Pons (tissue), 1 donor: ENCODE measurements around the gene GSK3A.

Experiments
- DNase-seq: peaks from one replicate; pipeline ENCODE4 v3.0.0-alpha.2; 2016; ENCODE audit warnings: low spot score

Gene GSK3A

DNA sequence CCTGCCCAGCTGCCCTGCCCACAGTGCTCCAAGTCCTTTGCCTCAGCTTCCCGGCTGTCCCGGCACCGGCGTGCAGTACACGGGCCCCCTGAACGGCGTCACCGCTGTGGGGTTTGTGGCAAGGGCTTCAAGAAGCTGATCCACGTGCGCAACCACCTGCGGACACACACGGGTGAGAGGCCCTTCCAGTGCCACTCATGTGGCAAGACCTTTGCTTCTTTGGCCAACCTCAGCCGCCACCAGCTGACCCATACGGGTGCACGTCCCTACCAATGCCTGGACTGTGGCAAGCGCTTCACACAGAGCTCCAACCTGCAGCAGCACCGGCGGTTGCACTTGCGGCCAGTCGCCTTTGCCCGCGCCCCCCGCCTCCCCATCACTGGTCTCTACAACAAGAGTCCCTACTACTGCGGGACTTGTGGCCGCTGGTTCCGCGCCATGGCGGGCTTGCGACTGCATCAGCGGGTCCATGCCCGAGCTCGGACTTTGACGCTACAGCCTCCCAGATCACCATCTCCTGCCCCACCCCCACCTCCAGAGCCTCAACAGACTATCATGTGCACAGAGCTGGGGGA, 16.6 kb downstream of the GSK3A start:
- DNase-seq, result no peak

DNA sequence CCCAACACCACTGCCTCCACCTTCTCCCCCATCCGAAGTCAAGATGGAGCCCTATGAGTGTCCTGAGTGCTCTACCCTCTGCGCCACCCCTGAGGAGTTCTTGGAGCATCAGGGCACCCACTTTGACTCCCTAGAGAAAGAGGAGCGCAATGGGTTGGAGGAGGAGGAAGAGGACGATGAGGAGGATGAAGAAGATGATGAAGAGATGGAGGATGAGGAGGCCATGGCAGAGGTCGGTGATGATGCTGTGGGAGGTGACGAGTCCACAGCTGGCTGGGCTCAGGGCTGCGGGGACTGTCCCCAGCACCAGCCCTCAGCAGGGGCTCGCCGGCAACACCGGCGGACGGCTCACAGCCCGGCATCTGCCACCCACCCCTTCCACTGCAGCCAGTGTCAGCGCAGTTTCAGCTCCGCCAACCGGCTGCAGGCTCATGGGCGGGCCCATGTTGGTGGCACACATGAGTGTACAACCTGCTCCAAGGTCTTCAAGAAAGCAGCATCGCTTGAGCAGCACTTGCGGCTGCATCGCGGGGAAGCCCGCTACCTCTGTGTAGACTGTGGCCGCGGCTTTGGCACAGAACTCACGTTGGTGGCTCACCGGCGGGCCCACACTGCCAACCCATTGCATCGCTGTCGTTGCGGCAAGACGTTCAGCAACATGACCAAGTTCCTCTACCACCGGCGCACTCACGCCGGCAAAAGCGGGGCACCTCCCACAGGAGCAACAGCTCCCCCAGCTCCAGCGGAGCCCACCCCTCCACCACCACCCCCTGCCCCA, 17.3 kb downstream of the GSK3A start:
- no peak for DNase-seq

DNA sequence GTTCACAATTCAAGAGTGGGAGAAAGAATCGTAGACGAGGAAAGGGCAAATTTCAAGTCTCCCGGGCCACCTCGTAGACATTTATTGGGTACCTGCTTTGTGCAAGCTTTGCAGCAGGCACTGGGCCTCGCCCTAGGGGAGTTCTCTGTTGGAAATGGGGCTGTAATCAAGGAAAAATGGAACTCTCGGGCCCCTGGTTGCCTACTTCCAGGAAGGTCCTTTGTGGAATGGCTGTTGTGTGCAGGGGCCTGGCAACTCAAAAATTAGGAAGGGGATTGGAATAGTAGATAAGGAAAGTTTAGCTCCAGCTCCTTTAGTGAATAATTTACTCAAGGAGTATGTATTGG, 21.7 kb downstream of the GSK3A start:
- no peak for DNase-seq

DNA sequence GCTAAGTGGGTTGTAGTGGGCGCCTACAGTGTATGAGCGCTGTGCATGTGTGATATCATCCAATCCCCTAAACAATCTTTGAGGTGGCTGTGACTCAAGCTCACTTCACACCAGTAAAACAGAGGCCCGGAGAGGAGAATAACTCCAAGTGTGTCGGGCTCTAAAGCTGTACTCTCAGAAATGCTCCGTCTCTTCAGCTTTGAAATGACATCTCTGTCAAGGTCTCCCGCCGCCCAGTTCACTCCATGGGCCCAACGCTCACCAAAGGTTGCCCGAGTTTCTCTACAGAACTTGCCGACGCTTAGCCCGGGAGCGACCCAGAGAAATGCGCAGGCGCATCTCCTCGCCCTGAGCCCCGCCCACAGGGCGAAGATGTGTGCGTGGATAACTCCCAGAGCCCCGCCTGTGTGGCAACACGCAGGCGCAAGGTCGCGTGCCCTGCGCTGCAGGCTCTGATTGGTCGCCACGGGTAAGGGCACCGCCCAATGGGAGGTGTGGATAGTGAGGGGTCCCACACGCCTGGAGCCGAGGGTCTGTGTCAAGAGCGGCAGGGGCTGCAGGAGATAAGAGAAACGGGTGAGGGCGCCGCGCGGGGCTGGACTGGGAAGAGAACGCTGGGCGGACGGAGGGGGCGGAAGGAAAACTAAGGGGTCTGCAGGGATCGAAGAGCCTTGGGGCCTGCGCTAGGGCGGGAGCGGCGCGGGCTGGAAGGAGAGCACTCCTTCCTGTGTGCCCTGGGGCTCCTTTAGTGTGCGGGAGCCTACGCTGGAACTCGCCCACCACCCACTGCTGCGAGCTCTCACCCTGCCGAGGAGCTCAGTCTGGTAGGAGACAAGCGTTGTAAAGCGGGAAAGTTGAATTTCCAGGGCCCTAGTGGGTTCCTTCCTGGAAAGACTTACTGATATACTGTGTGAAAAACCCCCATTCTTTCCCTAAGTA, 22.3 kb downstream of the GSK3A start, which contains the start of gene ZNF526:
Gene ZNF526 (plus strand): TSS at position 501 of the 939 bp plus-strand sequence. CDS start 4,092 bp downstream, outside the sequence.
- DNase-seq, result peak; percentile 97

DNA sequence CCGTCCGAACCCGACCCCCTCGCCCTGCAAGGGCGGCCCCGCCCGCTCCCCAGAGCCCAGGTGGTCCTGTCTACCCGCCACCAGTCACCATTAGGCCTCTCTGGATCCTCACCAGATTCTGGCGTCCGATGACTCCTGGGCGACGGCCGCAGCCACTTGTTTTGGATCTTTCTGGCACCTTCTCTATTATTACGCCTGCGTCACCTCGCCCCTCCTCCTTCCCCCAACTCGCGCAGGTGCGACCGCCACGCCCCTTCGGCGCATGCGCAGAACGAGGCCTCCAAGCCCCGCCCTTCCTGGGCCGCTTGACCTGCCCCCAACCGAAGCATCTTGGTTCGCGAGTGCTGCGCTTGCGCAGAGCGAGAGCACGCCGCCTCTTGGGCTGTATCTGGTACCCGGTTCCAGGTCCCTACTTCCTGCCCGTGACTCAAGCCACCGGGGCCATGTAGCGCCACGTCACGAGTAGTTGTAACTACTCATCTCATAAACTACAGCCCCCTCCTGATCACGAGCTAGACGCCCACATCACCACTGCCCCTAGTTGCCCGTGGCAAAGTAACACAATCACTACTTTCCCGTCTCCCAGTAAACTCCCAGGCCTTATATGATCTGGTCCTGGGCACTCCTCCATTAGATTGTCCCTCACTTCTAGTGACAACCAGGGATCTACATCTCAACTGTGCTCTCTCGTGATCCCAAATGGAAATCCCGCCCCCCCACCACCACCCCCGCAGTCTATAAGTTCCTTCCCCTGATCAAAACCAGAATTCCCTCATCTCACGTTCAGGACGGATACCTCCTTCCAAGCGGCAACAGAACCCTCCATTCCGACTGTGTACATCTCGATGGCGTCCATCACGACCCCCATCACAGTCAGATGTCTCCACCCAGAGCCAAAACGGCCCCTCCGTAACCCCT, 24.6 kb downstream of the GSK3A start, which contains the start of gene DEDD2:
Gene DEDD2 (minus strand): TSS at position 158 of the 918 bp plus-strand sequence. CDS start 670 bp downstream, outside the sequence.
- DNase-seq, result peak; percentile 95

DNA sequence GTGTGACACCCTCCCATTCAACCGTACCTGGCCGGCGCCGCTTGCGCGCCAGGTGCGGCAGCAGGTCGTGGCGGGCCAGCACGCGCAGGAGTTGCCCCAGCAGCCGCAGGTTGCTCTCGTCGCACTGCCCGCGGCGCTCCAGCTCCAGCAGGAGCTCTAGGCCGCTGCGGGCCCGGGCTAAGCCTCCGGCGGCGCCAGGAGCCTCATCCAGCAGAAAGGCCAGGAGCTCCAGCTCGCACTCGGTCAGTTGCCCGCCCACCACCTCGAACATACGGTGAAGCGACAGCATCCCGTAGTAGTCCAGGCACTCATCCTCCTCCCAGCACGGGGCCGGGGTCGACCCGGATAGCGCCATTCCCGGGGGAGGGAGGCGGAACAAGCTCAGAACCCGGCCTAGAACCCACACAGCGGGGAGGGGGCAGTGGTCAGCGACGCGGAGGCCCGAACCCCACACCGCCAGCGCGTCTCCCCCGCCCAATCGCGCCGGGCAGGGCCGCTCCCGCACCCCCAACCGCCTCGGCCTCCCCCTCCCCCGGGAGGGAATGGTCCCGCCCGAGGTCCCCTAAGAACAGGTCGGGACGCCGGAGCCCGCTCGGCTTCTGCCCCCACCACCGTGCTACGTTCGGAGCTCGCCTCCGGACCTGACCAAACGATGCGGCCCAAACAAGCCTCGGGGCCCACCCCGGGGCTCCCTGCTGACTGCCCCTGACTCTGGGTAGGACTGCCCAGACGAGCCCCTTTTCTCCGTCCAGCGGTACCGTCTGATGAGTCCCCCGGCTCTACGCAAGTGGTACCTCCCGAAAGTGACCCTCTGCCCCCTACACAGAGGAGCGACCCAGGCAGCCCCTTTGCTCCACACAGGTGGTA, 25.5 kb downstream of the GSK3A start:
- DNase-seq, result no peak

DNA sequence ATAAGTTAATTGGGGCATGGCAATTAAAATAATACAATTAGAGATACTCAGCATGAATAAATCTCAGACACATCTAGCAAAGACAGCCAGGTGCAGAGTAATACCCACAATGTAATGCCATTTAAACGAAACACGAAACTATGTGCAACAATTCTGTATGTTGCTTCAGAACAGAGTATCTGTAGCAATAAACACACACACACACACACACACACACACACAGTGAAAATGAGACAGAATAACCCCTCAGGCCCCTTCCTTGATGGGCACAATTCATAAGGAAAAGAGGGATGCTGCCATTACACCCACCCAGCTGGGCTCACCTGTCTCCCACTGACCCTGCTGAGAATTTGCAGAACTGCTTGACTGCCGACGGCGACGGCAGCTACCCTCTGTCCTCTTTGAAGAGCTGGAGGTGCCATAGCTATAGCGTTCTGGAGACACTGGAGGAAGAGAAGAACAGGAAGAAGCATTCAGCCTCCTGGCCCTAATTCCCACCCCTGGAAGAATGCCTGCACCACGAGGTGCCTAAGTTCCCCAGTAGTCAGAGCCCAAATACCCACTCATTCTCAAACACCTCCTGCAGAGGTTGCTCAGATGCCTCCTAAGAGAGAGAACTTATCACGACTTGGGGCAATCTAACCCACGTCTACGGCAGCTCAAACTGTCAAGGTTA, 27.5 kb downstream of the GSK3A start:
- DNase-seq, result no peak

DNA sequence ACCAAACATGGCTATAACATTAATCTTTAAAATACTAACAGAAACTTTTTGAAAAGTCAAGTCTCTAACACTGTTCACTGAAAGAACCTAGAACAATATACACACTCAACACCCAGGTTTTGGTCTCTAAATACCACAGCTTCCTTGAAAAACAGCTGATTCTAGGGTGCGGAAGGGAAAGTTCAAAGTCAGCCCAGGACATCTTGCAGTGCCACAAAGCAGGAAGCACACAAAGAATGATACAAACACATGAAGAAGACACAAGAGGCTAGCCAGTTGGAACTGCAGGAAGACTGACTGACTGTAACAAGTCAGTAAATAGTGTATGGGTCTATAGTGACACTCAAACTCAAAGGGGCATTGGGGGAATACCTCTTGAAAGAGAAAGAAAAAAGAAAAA, 29.5 kb downstream of the GSK3A start:
- DNase-seq, result no peak

DNA sequence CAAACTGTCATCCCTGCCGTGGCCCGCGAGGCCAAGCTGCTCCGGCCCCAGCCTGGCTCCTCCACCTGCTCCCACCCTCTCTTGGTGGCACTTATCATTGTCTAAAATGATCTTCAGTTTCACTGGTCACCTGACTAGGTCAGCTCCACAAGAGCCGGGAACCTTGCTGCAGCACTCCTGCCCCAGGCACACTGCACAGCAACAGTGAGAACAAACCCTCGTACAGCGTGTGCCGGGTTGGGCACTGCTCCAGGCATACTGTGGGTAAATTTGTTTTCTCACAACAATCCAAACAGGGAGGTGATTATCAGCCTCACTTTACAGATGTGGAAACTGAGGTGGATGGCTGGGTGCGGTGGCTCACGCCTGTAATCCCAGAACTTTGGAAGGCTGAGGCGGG, 33.8 kb downstream of the GSK3A start:
- no peak for DNase-seq

DNA sequence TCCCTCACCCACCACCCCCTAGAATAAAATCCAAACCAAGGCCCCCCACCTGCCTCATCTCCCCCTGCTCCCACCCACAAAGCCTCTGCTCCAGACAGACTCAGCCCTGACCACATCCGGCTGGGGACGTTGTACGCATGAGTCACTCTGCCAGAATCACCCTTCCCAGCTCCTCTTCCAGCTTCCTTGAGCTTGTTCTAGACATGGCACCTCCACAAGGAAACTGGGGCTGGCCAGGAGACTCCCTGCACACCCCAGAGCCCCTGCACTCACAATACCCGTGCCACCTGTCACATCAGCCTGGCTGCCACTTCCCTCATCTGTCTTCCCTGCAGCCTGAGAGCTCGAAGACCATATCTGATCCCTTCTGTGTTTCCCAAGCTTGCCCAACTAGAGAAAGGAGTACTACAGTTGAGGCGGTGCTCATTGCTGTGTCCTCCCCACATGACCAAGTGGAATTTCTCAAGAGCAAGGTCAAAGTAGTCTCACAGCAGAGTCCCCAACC, 34.6 kb downstream of the GSK3A start:
- no peak for DNase-seq

DNA sequence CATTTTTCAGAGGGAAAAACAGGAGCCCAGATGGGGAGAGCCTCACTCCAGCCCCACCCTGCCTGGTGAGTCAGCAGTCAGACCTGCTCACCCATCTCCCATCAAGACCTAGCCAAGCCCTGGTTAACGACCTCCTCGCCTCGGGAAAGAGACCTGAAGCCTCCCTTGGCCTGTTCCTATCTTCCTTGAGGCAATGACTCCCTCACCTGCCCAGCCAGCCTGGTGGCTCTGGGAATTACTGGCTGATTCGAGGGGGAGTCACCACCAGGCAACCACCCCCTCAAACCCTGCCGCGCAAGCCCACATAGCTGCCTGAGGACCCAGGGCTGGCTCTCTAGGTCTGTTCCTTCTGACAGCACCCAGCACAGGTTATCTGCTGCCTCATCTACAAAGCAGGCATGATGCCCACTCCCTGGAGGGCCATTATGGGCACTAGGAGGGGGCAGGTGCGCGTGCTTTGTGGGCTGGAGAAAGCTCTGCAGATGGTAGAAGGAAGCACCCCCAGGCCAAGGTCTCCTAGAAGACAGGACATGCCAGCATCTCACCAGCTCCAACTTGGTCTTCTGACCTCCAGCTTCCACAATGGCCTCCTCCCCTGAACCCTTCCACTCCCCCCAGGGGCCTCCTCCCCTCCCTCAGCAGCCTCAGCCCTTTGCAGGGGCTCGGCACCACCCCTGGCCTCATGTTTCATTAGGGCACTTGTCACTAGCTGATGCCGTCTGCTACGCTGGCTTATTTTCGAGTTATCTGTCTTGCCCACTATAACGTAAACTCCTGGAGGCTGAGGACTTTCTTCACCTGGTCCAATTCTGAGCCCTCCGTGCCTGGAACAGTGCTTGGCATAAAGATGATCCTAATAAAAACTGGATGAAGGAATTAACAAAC, 35.3 kb downstream of the GSK3A start:
- DNase-seq, result no peak

DNA sequence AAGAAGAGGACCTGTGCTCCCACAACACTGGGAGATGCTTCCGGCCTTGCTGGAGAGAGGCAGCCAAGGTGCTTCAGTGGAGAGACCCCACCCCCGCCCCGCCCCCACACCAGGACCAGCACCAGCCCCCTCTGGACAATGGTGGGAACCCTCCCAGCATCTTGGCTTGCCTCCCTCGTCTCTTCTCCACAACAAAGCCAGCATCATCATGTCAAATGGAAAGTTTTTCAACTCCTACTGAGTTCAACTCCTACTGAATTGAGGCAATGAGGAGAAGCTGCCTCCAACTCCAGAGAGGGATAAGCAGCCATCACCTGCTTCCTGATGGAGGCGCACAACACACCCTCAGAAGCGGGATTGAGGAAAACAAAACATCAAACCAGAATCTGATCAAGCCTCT, 37.7 kb downstream of the GSK3A start:
- no peak for DNase-seq

DNA sequence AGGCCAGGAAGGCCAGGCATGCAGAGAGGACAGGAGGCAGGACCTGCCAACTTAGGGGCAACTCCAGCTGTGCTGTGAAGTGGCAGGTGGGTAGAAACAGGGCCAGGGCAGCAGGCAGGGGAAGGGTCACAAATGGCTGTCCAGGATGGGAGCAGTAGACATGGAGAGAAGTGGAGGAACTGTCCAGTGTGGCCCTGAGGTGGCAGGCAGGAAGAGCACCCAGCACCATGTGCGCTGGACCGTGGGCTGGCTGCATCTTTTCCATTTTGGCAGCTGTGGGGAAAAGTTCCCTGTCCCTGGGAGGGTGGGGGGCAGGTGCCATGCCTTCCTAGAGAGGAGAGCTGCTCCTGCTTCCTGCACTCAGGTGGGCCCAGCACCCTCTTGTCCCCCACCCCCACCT, 38.7 kb downstream of the GSK3A start:
- no peak for DNase-seq

DNA sequence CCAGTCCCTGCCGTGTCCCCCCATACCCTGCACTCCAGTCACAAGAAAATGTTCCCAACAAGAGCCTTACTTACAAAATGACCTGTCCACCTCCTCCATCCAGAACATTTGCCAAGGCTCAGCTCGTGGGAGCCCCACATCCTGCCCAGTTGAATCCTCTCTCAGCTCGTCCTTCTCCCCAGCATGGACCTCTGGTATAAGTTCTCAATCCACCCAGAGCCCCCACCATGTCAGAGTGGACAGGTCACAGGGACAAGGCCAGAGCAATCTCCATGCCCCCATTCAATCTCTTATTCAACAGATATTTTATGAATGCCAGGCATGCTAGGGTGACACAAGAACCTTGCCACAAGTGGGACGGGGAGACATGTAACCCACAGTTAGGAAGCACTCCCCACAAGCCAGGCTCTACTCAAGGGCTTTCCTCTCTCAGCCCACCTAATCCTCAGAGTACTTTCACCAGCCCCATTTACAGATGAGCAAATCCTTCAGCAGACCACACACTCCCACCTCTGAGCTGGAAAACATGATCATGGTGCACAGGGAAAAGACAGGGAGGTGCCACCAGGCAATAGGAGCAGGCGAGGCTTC, 40.0 kb downstream of the GSK3A start:
- DNase-seq, result no peak

DNA sequence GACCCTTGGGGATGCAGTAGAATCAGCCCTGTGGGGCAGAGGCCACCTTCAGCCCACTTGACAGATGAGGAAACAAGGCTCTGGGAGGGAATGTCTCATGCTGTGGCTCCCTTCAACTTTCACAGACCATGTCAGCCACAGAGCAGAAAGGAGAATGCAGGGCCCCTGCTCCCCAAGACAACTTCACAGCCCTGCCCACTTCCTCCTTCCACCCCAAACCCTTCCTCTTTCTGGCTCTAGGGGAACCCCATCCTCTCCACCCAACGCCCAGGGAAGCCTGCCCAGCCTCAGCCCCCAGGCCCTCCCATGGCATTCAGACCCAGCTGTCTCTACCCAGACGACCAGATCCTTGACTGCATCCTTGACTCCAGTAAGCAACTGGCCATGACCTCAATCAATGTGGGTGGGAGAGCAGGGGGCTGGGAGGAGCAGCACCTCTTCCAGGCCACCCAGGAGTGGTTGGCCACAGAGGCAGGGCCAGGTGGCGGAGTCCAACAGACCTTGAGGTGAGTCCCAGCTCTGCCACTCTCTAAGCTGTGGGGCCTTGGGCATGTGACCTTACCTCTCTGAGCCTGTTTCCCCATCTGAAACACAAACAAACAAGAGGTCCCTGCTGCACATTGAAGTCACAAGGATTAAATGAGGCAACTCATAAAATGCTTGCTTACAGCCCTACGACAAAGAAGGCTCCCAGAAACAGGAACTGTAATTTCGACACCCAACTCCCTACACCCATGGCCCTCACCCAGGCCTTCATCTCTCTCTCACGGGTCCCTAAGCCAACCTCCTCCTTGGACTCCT, 40.7 kb downstream of the GSK3A start:
- peak; percentile 71 for DNase-seq

DNA sequence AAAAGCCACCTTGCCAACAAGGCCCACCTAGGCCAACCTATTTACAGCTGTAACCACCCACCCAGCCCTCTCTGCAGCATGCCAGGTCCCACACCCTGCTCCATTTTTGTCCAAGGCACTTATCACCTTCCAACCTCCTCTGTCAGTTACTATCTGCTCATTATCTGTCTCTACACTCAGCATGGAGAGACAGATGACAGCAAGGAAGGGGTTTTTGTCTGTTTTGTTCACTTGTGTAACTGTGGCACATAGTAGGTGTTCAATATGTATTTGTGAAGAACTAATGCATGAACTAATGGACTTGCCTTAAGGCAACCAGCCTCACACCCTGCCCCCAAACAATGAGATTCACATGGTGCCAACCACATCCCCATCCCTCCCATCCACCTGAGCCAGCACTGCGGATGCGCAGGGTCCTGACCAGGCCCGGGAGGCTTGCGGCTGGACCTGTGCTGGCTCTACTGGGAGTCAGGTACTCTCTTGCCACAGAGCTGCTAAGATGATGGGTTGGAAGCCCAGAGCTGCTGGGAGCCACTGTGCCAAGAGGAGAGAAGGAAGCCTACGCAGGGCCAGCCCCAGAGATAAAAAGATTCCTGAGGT, 42.2 kb downstream of the GSK3A start:
- no peak for DNase-seq
